Astrocyte (in vitro differentiated cells and primary cell): ENCODE measurements around the gene KCTD19. TPM values are rescaled to one million over a fixed set of nuclear protein-coding genes. Genes with fewer than 3 reads are reported as not detected.

Source experiments
- DNase-seq: peaks from one replicate; pipeline ENCODE4 v3.0.0-alpha.2; 2010; ENCODE audit warnings: low read depth
- FAIRE-seq: peaks from 2 replicates; lab custom pipeline; 2011; peaks lifted over from hg19 to GRCh38; lab: Jason Lieb, UNC
- H2AFZ ChIP-seq: 2 replicates; pipeline ENCODE4 v1.6.0; 2012; ENCODE audit warnings: low read depth, low read length, inconsistent platforms
- H3K27ac ChIP-seq: 2 replicates; pipeline ENCODE4 v1.5.1; 2011; ENCODE audit warnings: low read depth, low read length, inconsistent platforms
- H3K27me3 ChIP-seq: 2 replicates; pipeline ENCODE4 v1.6.0; 2011; ENCODE audit warnings: low read length, inconsistent platforms; ENCODE audit not compliant: insufficient read depth
- H3K36me3 ChIP-seq: 2 replicates; pipeline ENCODE4 v1.5.1; 2011; ENCODE audit warnings: low read length, inconsistent platforms; ENCODE audit not compliant: insufficient read depth
- H3K4me1 ChIP-seq: 2 replicates; pipeline ENCODE4 v1.5.1; 2011; ENCODE audit warnings: low read length, inconsistent platforms; ENCODE audit not compliant: insufficient read depth
- H3K4me2 ChIP-seq: 2 replicates; pipeline ENCODE4 v1.6.0; 2012; ENCODE audit warnings: low read length, inconsistent platforms
- H3K4me3 ChIP-seq: 2 replicates; pipeline ENCODE4 v1.5.1; 2011; ENCODE audit warnings: low read depth, mild to moderate bottlenecking, low read length, inconsistent platforms; ENCODE audit not compliant: insufficient read depth
- H3K79me2 ChIP-seq: 2 replicates; pipeline ENCODE4 v1.6.0; 2012; ENCODE audit warnings: mild to moderate bottlenecking, low read length, inconsistent platforms; ENCODE audit not compliant: insufficient read depth
- H3K9ac ChIP-seq: 2 replicates; pipeline ENCODE4 v1.6.0; 2012; ENCODE audit warnings: mild to moderate bottlenecking, low read length, inconsistent platforms
- H3K9me3 ChIP-seq: 2 replicates; pipeline ENCODE4 v1.5.1; 2012; ENCODE audit warnings: low read depth, mild to moderate bottlenecking, low read length, inconsistent platforms; ENCODE audit not compliant: insufficient read depth
- H4K20me1 ChIP-seq: 2 replicates; pipeline ENCODE4 v1.6.0; 2012; ENCODE audit warnings: low read length, inconsistent platforms; ENCODE audit not compliant: insufficient read depth
- H3K27ac Mint-ChIP-seq: one replicate; pipeline ENCODE4 v1.8.0; 2021; ENCODE audit warnings: mild to moderate bottlenecking, mixed read lengths; ENCODE audit not compliant: unreplicated experiment
- H3K27me3 Mint-ChIP-seq: one replicate; pipeline ENCODE4 v1.8.0; 2021; ENCODE audit warnings: low read depth, mixed read lengths; ENCODE audit not compliant: unreplicated experiment
- H3K36me3 Mint-ChIP-seq: one replicate; pipeline ENCODE4 v1.8.0; 2021; ENCODE audit warnings: low read depth, mixed read lengths; ENCODE audit not compliant: unreplicated experiment
- H3K4me1 Mint-ChIP-seq: one replicate; pipeline ENCODE4 v1.8.0; 2021; ENCODE audit warnings: low read depth, mixed read lengths; ENCODE audit not compliant: unreplicated experiment
- H3K4me3 Mint-ChIP-seq: one replicate; pipeline ENCODE4 v1.8.0; 2021; ENCODE audit warnings: mild to moderate bottlenecking, moderate library complexity, mixed read lengths; ENCODE audit not compliant: unreplicated experiment
- H3K9me3 Mint-ChIP-seq: one replicate; pipeline ENCODE4 v1.8.0; 2021; ENCODE audit warnings: mild to moderate bottlenecking, mixed read lengths; ENCODE audit not compliant: unreplicated experiment
- CTCF ChIP-seq: IDR thresholded peaks from 2 replicates; pipeline ENCODE4 v1.5.1; 2011; ENCODE audit warnings: low read depth, mild to moderate bottlenecking, inconsistent platforms, low read length, moderate library complexity; ENCODE audit not compliant: insufficient read depth
- EZH2 ChIP-seq: IDR thresholded peaks from 2 replicates; pipeline ENCODE4 v1.6.1; 2012; ENCODE audit warnings: mild to moderate bottlenecking, low read length, inconsistent platforms; ENCODE audit not compliant: insufficient read depth
- total RNA-seq: library from RNA; stranded (reverse); gene quantifications from 2 replicates; pipeline ENCODE4 v1.2.1, GENCODE V29; 2021

The KCTD19 gene
- total RNA-seq, 1 donor from 2014 or later, result not detected

DNA sequence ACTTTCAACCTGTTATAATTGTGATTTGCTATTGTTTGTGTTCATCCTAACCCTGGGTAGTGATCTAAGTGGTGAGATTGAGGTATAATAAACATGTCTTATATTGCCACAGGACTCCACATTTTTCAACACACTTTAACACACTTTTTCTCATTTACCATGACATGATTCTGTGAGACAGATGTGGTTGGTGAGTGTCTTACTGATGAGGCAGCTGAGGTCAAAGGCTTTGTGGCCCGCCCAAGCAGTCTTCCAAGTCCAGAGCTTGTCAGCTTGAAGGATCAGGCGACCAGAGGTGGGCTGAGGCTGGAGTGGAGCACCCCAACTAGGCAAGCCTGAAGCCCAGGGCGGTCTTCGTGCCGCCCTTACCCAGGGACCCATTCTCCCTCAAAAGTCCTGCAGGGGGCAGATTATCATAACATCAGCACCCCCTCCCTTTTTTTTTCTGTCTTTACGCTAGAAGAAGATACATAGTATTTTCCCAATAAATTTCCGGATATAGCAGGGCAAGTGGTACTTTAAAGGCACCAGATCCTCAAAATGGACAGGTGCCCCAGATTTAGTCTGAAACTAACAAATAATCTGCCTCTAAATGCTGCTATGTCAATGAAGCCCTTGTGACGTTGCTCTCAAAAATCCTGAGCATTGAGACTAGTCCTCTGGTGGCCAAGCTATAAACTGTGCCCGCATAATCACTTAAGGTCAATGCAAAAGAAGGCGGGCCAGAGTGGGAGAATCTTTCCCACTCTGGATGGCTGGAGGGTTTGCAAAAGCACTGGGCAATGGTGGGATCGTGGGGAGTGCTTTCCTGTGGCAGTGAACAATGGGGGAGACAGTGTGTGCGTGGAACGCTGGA is 21.1 kb downstream of the KCTD19 start:
- Histone ChIP-seq H3K79me2 (no peaks in the 10 kb centered on the region), H3K9ac (no peak overlapping the region), H4K20me1 (no peaks in the 10 kb centered on the region), H3K9me3 (peaks cover 9% of the 10 kb centered on the region), H3K27ac (no peak overlapping the region), H3K4me1 (no peaks in the 10 kb centered on the region), H2AFZ (no peak overlapping the region), H3K36me3 (no peaks in the 10 kb centered on the region), H3K4me2 (no peak overlapping the region), H3K4me3 (no peak overlapping the region), H3K27me3 (no peaks in the 10 kb centered on the region)
- FAIRE-seq, result no peak
- Mint-ChIP-seq H3K27ac (no peak overlapping the region), H3K36me3 (peaks cover 4% of the 10 kb centered on the region), H3K4me1 (peaks cover 6% of the 10 kb centered on the region), H3K27me3 (peaks cover 32% of the 10 kb centered on the region), H3K4me3 (no peak overlapping the region), H3K9me3 (peaks cover 8% of the 10 kb centered on the region)
- TF ChIP-seq EZH2 (no peak), CTCF (no peak)
- DNase-seq, result no peak

GRCh38 chr16:67304020-67304419 is 22.5 kb downstream of the KCTD19 start:
- H4K20me1 ChIP-seq, result no peaks in the 10 kb centered on the region
- no peak overlapping the region for H3K27ac ChIP-seq
- peaks cover 6% of the 10 kb centered on the region for H3K4me1 Mint-ChIP-seq
- TF ChIP-seq EZH2, result no peak
- no peak for TF ChIP-seq CTCF
- H3K27ac Mint-ChIP-seq, result peak overlapping the region; percentile 28
- no peaks in the 10 kb centered on the region for H3K79me2 ChIP-seq
- no peak overlapping the region for H2AFZ ChIP-seq
- FAIRE-seq, result no peak
- no peaks in the 10 kb centered on the region for H3K4me1 ChIP-seq
- no peaks in the 10 kb centered on the region for H3K36me3 ChIP-seq
- H3K9ac ChIP-seq, result no peak overlapping the region
- peaks cover 8% of the 10 kb centered on the region for H3K9me3 Mint-ChIP-seq
- H3K4me3 Mint-ChIP-seq, result no peak overlapping the region
- H3K9me3 ChIP-seq, result peaks cover 9% of the 10 kb centered on the region
- H3K36me3 Mint-ChIP-seq, result peaks cover 4% of the 10 kb centered on the region
- no peaks in the 10 kb centered on the region for H3K27me3 ChIP-seq
- no peak for DNase-seq
- H3K4me2 ChIP-seq, result no peak overlapping the region
- H3K4me3 ChIP-seq, result no peak overlapping the region
- peaks cover 29% of the 10 kb centered on the region for H3K27me3 Mint-ChIP-seq

DNA sequence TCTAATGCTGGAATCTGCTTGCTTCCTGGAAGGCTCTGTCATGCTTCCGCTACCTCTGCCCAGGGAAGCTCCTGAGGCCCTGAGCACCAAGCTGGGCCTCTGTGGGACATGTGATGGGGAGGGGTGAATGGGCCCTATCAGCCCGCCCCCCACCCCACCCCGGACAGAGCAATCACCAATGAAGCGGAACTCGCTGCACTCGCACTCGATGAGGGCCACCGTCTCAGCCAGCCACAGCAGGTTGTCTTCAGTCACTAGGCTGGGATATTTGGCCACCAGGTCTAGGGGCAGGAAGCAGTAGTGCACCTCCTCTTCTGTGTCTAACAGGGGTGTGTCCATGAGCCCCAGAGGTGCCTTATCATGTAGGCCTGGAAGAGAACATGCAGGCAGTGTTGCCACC is 23.6 kb downstream of the KCTD19 start:
- Histone ChIP-seq H3K4me3 (no peak overlapping the region), H4K20me1 (no peaks in the 10 kb centered on the region), H3K4me1 (no peaks in the 10 kb centered on the region), H2AFZ (no peak overlapping the region), H3K9me3 (peaks cover 9% of the 10 kb centered on the region), H3K27ac (no peak overlapping the region), H3K4me2 (no peak overlapping the region), H3K79me2 (no peaks in the 10 kb centered on the region), H3K9ac (no peak overlapping the region), H3K36me3 (no peaks in the 10 kb centered on the region), H3K27me3 (no peaks in the 10 kb centered on the region)
- FAIRE-seq (no peak), DNase-seq (no peak)
- H3K4me3 Mint-ChIP-seq, result no peak overlapping the region
- no peak for TF ChIP-seq CTCF
- no peak for TF ChIP-seq EZH2
- H3K36me3 Mint-ChIP-seq, result peaks cover 4% of the 10 kb centered on the region
- peaks cover 8% of the 10 kb centered on the region for H3K9me3 Mint-ChIP-seq
- no peak overlapping the region for H3K27ac Mint-ChIP-seq
- peaks cover 6% of the 10 kb centered on the region for H3K4me1 Mint-ChIP-seq
- H3K27me3 Mint-ChIP-seq, result peaks cover 31% of the 10 kb centered on the region
